Progenitor cell of endocrine pancreas (in vitro differentiated cells): ENCODE data around the gene ABHD13. TPM values are rescaled to one million over a fixed set of nuclear protein-coding genes. Genes with fewer than 3 reads are reported as not detected.

Source experiments
- DNase-seq: peaks from one replicate; pipeline ENCODE4 v3.0.0; 2021; ENCODE audit warnings: low spot score; ENCODE audit not compliant: unreplicated experiment
- H3K27ac Mint-ChIP-seq: 2 replicates; pipeline ENCODE4 v1.8.0; 2021; ENCODE audit warnings: mild to moderate bottlenecking, moderate library complexity, mixed read lengths
- H3K27me3 Mint-ChIP-seq: 2 replicates; pipeline ENCODE4 v1.8.0; 2021; ENCODE audit warnings: mixed read lengths
- H3K36me3 Mint-ChIP-seq: 2 replicates; pipeline ENCODE4 v1.8.0; 2022; ENCODE audit warnings: mixed read lengths; ENCODE audit not compliant: insufficient read depth
- H3K4me1 Mint-ChIP-seq: 2 replicates; pipeline ENCODE4 v1.8.0; 2021; ENCODE audit warnings: low read depth, mixed read lengths
- H3K4me3 Mint-ChIP-seq: 2 replicates; pipeline ENCODE4 v1.8.0; 2021; ENCODE audit warnings: low read depth, mild to moderate bottlenecking, moderate library complexity, mixed read lengths
- H3K9me3 Mint-ChIP-seq: 2 replicates; pipeline ENCODE4 v1.8.0; 2021; ENCODE audit warnings: low read depth, mixed read lengths
- total RNA-seq: library from RNA; stranded (reverse); gene quantifications from 2 replicates; pipeline ENCODE4 v1.2.1, GENCODE V29; 2021
- TF ChIP-seq, protein P1 (sequence below): fragments of 200-600 bp; sonication (generic); IDR thresholded peaks from one replicate; pipeline ENCODE4 v1.5.0; 2021; ENCODE audit warnings: antibody characterized with exemption, mild to moderate bottlenecking; ENCODE audit not compliant: unreplicated experiment

ABHD13 gene
- total RNA-seq, 1 donor from 2014 or later = 20.9 TPM

DNA sequence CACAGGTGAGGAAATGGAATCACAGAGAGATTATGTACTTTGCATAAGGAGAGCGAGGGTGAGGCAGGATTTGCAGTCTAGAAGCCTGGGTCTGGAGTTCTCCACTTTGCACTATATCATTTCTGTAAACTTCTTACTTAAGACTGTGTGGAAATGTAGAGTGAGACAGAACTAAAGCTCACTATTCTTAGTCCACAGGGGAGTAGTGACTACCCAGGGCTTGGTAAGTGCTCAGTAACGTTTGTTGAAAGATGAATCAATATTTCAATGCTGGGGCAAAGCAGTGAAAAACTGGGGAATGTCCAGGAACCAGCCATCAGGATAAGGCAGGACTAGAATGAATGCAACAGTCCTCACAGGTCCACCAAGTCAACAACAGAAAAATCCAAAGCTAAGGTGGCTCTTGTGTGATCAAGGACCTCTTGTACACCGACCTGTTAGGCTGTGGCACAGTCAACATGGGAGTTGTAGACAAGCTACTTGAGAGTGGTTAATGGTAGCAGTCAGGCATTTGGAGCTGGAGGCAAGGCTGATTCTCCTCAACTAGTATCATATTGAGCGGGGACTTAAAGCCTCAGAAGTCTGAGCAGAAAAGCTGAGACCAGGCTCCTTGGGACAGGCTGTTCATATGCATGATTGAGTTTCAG is 50.4 kb downstream of the ABHD13 start:
- Mint-ChIP-seq H3K27me3 (no peaks in the 10 kb centered on the region), H3K4me3 (no peak overlapping the region), H3K9me3 (peaks cover 3% of the 10 kb centered on the region), H3K27ac (no peak overlapping the region), H3K4me1 (peaks cover 19% of the 10 kb centered on the region), H3K36me3 (peaks cover 8% of the 10 kb centered on the region)
- no peak for DNase-seq
- TF ChIP-seq, protein P1, sequence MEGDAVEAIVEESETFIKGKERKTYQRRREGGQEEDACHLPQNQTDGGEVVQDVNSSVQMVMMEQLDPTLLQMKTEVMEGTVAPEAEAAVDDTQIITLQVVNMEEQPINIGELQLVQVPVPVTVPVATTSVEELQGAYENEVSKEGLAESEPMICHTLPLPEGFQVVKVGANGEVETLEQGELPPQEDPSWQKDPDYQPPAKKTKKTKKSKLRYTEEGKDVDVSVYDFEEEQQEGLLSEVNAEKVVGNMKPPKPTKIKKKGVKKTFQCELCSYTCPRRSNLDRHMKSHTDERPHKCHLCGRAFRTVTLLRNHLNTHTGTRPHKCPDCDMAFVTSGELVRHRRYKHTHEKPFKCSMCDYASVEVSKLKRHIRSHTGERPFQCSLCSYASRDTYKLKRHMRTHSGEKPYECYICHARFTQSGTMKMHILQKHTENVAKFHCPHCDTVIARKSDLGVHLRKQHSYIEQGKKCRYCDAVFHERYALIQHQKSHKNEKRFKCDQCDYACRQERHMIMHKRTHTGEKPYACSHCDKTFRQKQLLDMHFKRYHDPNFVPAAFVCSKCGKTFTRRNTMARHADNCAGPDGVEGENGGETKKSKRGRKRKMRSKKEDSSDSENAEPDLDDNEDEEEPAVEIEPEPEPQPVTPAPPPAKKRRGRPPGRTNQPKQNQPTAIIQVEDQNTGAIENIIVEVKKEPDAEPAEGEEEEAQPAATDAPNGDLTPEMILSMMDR = no peak

DNA sequence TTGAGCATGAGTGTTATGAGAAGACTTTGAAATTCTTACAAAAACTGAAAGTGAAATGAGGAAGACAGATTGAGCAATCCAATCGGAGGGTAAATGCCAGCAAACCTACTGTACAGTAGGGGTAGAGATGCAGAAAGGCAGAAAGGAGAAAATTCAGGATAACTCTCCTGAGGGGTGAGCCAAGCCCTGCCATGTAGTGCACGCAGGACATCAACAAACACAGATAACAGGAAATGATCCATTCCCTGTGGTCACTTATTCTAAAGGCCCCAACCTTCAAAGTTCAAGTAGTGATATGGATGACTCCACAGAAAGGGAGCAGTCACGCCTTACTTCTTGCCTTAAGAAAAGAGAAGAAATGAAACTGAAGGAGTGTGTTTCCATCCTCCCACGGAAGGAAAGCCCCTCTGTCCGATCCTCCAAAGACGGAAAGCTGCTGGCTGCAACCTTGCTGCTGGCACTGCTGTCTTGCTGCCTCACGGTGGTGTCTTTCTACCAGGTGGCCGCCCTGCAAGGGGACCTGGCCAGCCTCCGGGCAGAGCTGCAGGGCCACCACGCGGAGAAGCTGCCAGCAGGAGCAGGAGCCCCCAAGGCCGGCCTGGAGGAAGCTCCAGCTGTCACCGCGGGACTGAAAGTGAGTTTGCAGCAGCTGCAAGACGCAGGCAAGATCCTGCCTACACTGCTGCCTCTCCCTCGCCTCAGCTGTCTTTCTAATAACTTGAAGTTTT is 51.6 kb downstream of the ABHD13 start, which contains the start of gene TNFSF13B:
Gene TNFSF13B (plus strand): TSS at position 118 of the 728 bp plus-strand sequence. CDS start 178 bp downstream, at position 296.
- Mint-ChIP-seq H3K9me3 (peaks cover 3% of the 10 kb centered on the region), H3K27ac (peak within 1 kb of the TSS; percentile 38), H3K27me3 (no peaks in the 10 kb centered on the region), H3K4me1 (peaks cover 19% of the 10 kb centered on the region), H3K36me3 (peaks cover 8% of the 10 kb centered on the region), H3K4me3 (no peak within 1 kb of the TSS)
- TF ChIP-seq, protein P1 = peak; percentile 14
- peak; percentile 13 for DNase-seq

DNA sequence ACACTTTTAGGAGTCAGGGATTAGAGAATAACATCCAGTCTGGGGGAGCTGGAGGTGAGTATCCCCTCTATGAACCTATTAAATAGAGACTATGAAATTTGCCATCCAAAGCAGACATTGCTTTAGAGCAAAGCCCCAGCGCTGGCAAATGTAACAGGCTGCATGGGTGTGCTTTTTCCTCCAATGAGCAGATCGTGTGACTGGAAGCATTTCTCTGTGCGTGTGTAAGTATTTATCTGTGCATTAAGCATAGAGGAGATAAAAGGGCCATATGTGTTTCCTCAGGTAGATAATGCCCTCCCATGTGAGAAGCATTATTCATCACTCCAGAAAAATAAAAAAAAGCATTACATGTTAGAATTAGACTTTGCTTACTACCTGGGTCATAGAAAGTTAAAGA is 52.2 kb downstream of the ABHD13 start:
- Mint-ChIP-seq H3K4me3 (no peak overlapping the region), H3K4me1 (peaks cover 19% of the 10 kb centered on the region), H3K36me3 (peaks cover 8% of the 10 kb centered on the region), H3K9me3 (peaks cover 3% of the 10 kb centered on the region), H3K27me3 (no peaks in the 10 kb centered on the region), H3K27ac (no peak overlapping the region)
- no peak for DNase-seq
- TF ChIP-seq, protein P1 = no peak

DNA sequence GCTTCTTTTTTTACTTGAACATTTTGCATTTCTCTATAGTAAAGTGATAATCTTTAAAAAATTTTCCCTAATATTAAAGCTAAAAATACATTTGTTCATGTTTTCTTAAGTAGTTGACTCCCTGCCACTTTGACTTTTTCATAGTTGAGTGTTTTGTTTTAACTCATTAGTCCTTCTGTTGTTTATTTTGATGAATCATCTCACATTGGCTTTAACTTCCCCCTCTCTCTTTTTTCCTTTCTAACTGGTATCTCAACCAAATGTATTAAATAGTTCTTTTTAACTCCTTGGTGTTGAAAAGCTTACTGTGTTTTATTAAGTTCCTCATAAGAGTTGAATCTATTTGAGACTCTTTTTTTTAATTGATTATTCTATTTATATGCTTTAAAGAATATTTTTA is 54.1 kb downstream of the ABHD13 start:
- peaks cover 3% of the 10 kb centered on the region for H3K9me3 Mint-ChIP-seq
- no peak overlapping the region for H3K4me3 Mint-ChIP-seq
- no peak for DNase-seq
- peaks cover 19% of the 10 kb centered on the region for H3K4me1 Mint-ChIP-seq
- H3K27ac Mint-ChIP-seq = no peak overlapping the region
- TF ChIP-seq, protein P1 = no peak
- H3K36me3 Mint-ChIP-seq = peaks cover 4% of the 10 kb centered on the region
- no peaks in the 10 kb centered on the region for H3K27me3 Mint-ChIP-seq

DNA sequence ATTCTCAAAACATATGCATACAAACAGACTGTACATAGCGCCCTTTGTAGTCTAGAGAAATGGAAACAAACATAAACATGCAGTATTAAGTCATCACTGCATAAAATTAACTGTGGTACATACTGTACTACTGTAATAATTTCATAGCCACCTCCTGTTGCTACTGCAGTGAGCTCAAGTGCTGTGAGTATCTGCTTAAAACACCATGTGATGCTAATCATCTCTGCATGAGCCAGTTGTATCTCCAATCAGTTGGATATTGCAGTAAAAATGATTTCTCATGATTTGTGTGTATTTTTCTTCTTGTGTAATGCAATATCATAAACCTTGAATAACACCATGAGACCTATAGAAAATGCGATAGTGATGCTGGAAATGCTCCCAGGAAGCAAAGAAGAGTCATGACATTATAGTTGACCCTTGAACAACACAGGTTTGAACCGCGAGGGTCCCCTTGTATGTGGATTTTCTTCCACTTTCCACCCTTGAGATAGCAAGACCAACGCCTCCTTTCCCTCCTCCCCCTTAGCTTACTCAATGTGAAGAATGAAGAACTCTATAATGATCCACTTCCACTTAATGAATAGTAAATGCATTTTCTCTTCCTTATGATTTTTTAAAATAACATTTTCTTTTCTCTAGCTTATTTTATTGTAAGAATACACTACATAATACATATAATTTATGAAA is 55.4 kb downstream of the ABHD13 start:
- H3K36me3 Mint-ChIP-seq = no peaks in the 10 kb centered on the region
- H3K27me3 Mint-ChIP-seq = peaks cover 2% of the 10 kb centered on the region
- DNase-seq = no peak
- no peaks in the 10 kb centered on the region for H3K9me3 Mint-ChIP-seq
- H3K4me3 Mint-ChIP-seq = no peak overlapping the region
- peaks cover 17% of the 10 kb centered on the region for H3K4me1 Mint-ChIP-seq
- TF ChIP-seq, protein P1 = no peak
- H3K27ac Mint-ChIP-seq = no peak overlapping the region
